ENCODE data around the gene KCND2. TPM values are rescaled to one million over a fixed set of nuclear protein-coding genes. Genes with fewer than 3 reads are reported as not detected.

Gene KCND2
- polyA plus RNA-seq, 3 donors = not detected

GRCh38 chr7:120588416-120588815 lies 315.4 kb downstream of the KCND2 start:
- Mint-ChIP-seq H3K9me3 (no peaks in the 10 kb centered on the region), H3K27ac (no peak overlapping the region), H3K4me1 (no peaks in the 10 kb centered on the region), H3K36me3 (no peaks in the 10 kb centered on the region), H3K27me3 (ENCODE audit: low read depth in 3 of 3) (peaks cover 0 to 2% (median 0%) of the 10 kb centered on the region in 3 donors), H3K4me3 (no peak overlapping the region)
- Histone ChIP-seq H3K4me3 (replicated peaks in 1 of 3; ENCODE audit: low read depth in 2 of 3, low read length in 3 of 3) (no peak overlapping the region), H3K79me2 (ENCODE audit: insufficient read depth, low read length) (no peaks in the 10 kb centered on the region), H2AFZ (ENCODE audit: insufficient read depth, low read depth, low read length, poor library complexity, severe bottlenecking) (no peak overlapping the region), H3K9me3 (replicated peaks in 1 of 2; ENCODE audit: control insufficient read depth in 1 of 2, insufficient read depth in 1 of 2, low read length in 2 of 2) (no peaks in the 10 kb centered on the region), H3K4me1 (ENCODE audit: control insufficient read depth in 1 of 2, insufficient read depth in 2 of 2, low read length in 2 of 2) (no peaks in the 10 kb centered on the region), H3K27me3 (ENCODE audit: control insufficient read depth in 2 of 2, insufficient read depth in 2 of 2, low read length in 2 of 2) (no peaks in the 10 kb centered on the region), H3K4me2 (replicated peaks; ENCODE audit: extremely low read depth, low read length, poor library complexity, severe bottlenecking) (no peak overlapping the region), H3K36me3 (replicated peaks in 1 of 2; ENCODE audit: control insufficient read depth in 1 of 2, insufficient read depth in 2 of 2, low read length in 2 of 2) (no peaks in the 10 kb centered on the region), H4K20me1 (ENCODE audit: insufficient read depth, low read length) (no peaks in the 10 kb centered on the region), H3K27ac (ENCODE audit: low read depth in 1 of 2, low read length in 2 of 2) (no peak overlapping the region), H3K9ac (ENCODE audit: insufficient read depth, low read length, poor library complexity, severe bottlenecking) (no peak overlapping the region)
- WGBS (ENCODE audit: insufficient coverage) = no CpG with 5 or more reads among the region's 1 CpG
- no peak for TF ChIP-seq CTCF (IDR thresholded peaks at IDR 0.05)
- intact Hi-C loops (cut with micrococcal nuclease) = no loop called here
- no peak for DNase-seq

- WGBS (ENCODE audit: insufficient coverage) = no CpG with 5 or more reads among the region's 2 CpGs
- Histone ChIP-seq H3K4me2 (replicated peaks; ENCODE audit: extremely low read depth, low read length, poor library complexity, severe bottlenecking) (no peak overlapping the region), H3K36me3 (replicated peaks in 1 of 2; ENCODE audit: control insufficient read depth in 1 of 2, insufficient read depth in 2 of 2, low read length in 2 of 2) (no peaks in the 10 kb centered on the region), H3K27me3 (ENCODE audit: control insufficient read depth in 2 of 2, insufficient read depth in 2 of 2, low read length in 2 of 2) (no peaks in the 10 kb centered on the region), H3K27ac (ENCODE audit: low read depth in 1 of 2, low read length in 2 of 2) (no peak overlapping the region), H3K4me1 (ENCODE audit: control insufficient read depth in 1 of 2, insufficient read depth in 2 of 2, low read length in 2 of 2) (no peaks in the 10 kb centered on the region), H4K20me1 (ENCODE audit: insufficient read depth, low read length) (no peaks in the 10 kb centered on the region), H3K9ac (ENCODE audit: insufficient read depth, low read length, poor library complexity, severe bottlenecking) (no peak overlapping the region), H3K9me3 (replicated peaks in 1 of 2; ENCODE audit: control insufficient read depth in 1 of 2, insufficient read depth in 1 of 2, low read length in 2 of 2) (no peaks in the 10 kb centered on the region), H3K4me3 (replicated peaks in 1 of 3; ENCODE audit: low read depth in 2 of 3, low read length in 3 of 3) (no peak overlapping the region), H2AFZ (ENCODE audit: insufficient read depth, low read depth, low read length, poor library complexity, severe bottlenecking) (no peak overlapping the region), H3K79me2 (ENCODE audit: insufficient read depth, low read length) (no peaks in the 10 kb centered on the region)
- H3K27ac Mint-ChIP-seq = no peak overlapping the region
- no peaks in the 10 kb centered on the region for H3K36me3 Mint-ChIP-seq
- no peaks in the 10 kb centered on the region for H3K4me1 Mint-ChIP-seq
- DNase-seq = no peak
- intact Hi-C loops (cut with micrococcal nuclease) = no loop called here
- no peaks in the 10 kb centered on the region for H3K9me3 Mint-ChIP-seq
- TF ChIP-seq CTCF (IDR thresholded peaks at IDR 0.05) = no peak
- no peaks in the 10 kb centered on the region for H3K27me3 Mint-ChIP-seq (ENCODE audit: low read depth in 3 of 3)
- H3K4me3 Mint-ChIP-seq = no peak overlapping the region
Measured at GRCh38 chr7:120588862-120589261, 315.9 kb downstream of the KCND2 start.

Measured in CD14-positive monocyte (primary cell).